RPMI7951 (cell line): ENCODE results near the gene COL4A2. TPM values are rescaled to one million over a fixed set of nuclear protein-coding genes. Genes with fewer than 3 reads are reported as not detected.

Experiments used
- DNase-seq: peaks from one replicate; pipeline ENCODE4 v3.0.0-alpha.2; 2012; ENCODE audit warnings: low read depth
- total RNA-seq: library from RNA; depleted of rRNA; stranded (reverse); fragments of >200 nt; shearing (Covaris generic); gene quantifications from 2 replicates; pipeline ENCODE4 v1.2.3, GENCODE V29; 2014

Gene COL4A2
- total RNA-seq, 1 experiment from 2014 or later = 181 TPM

- DNase-seq = no peak
These were observed 16.9 kb upstream of the COL4A2 start for GRCh38 chr13:110290153-110290552.

DNA sequence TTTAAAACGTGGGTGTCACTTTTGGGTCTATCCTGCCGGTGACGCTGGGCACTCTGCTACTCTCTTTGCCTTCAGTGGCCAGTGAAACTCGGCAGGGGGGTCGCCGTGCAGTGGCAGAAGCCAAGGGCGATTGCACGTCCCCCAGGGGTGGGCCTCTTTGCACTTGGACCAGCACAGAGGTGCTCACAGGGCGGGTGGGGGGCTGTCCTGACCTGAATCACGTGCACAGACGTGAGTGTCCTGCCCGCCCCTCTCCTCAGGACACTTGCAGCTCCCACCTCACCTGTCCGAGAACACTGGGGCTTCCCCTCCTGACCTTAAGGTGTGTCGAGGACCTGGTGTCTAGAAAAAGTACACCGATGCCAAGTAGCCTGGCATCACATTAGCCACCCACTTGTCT is 16.3 kb upstream of the COL4A2 start:
- DNase-seq = no peak

DNA sequence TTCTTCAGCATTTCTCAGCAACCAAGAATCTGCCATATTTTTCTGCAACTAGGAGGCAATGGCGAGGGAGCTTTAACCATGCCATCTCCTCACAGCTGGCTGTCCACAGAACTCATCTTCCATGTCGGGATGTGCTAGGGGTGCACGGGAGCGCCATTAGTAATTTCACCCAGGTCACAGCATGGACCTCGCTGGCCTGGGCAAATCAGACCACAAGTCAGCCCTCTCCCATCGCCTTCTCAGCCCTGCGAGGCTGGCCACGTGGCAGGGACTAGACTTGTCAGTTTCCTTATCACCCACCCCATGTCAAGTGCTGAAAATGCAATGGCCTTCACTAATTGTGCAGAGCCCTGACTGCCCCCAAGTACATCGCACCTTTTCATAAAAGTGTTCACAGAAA is 15.8 kb upstream of the COL4A2 start:
- no peak for DNase-seq

GRCh38 chr13:110293037-110293436 is 14.0 kb upstream of the COL4A2 start:
- no peak for DNase-seq

- no peak for DNase-seq
These were observed 13.4 kb upstream of the COL4A2 start for GRCh38 chr13:110293649-110294048.

- peak; percentile 24 for DNase-seq
These were observed 12.9 kb upstream of the COL4A2 start for GRCh38 chr13:110294146-110294545.

DNA sequence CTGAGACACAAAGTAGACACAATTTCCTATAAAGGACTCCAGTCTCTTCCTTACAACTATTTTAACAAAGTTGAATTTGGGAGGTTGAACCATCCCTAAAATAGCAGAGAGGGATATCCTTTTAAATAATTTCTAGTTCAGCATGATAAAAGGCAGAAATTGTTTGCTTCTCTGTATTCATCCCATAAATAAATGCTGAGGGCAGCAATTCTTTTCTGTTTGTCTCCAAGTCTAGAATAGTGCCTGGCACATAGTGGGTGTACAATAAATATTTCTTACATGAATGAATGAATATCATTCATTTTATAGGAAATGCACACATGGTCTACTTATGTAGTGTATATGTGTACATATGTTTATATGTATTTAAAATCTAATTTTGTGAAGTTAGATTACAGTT is 12.5 kb upstream of the COL4A2 start:
- DNase-seq = no peak

DNA sequence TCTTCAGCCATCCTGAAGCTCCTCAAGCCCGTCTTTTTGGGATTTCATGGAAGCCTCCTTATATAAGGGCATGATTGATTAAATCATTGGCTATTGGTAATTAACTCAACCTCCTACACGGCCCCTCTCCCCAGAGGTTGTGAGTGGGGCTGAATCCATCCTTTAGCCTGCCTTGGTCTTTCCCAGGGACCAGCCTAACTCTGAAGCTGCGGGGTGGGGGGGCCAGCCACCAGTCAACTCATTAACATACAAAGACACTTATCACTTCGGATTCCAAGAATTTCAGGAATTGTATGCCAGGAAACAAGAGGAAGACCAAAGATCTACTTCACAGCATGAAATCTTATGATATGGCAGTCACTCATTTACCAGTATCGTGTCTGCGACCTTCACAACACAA is 10.1 kb upstream of the COL4A2 start:
- DNase-seq = no peak

DNA sequence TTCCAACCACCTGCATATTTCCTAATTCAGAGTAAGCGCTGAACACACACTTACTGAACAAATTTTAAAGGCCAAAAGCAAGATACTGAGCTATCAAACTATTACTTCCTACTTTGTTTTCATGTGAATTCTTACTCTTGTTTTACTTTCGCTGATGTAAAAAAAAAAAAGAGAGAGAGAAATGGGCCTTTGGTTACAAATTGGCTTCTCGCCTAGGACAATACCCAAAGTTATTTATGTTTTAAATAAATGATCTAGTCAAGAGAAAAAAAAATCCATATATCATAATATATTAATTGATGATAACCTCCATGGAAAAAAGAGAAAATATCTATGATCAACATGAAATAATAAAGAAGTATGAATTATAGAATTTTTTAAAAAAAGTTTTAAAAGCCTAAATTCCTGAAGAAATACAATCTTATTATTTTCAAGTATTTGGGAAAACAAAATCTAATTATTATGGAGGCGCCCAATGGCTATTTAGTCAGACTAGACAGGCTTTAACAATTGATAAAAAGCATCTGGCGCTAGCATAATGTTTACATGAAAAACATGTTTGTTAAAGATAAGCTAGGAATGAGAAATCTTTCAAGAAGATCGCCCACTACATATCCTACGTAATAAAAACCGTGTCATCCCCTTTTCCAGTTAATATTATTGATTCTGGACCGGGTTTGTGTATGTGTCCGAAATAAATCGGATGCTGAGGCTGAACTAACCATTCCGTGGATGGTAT is 9.1 kb upstream of the COL4A2 start:
- no peak for DNase-seq

DNA sequence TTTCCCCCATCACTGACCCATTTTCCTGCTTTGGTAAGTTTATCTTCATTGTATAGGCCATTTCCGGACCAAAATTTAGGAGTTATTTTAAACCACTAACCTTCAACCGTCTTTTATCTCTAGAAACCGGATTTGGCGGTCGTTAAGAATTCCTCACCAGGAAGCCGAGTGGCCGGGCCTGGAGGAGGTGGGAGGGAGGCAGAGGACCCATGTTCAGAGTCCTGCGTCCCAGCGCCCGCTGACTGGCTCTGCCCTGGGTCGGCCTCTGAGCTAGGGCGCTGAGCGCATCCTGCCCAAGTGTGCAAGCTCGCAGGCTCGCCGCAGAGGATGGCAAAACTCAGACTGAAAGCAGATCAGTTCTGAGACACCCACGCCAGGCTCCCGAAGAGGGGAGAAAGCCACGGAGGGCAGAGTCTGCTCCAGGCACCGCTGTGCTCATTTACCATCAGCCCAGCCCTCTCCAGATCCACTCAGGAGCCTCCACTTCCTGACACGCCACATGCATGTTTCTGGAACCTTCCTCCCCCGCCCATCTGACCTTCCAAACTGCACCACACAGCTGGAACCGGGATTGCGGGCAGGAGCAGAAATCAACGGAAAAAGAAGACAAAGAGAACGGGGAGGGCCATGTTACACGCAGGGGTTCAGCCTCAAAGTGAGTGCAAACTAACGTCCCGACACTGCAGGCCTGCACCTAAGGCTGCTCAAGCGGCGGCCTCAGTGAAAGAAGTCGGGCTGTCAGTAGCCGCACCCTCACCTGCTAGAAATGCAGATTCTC is 8.4 kb upstream of the COL4A2 start:
- DNase-seq = no peak

GRCh38 chr13:110299283-110299840 is 7.7 kb upstream of the COL4A2 start:
- no peak for DNase-seq

DNA sequence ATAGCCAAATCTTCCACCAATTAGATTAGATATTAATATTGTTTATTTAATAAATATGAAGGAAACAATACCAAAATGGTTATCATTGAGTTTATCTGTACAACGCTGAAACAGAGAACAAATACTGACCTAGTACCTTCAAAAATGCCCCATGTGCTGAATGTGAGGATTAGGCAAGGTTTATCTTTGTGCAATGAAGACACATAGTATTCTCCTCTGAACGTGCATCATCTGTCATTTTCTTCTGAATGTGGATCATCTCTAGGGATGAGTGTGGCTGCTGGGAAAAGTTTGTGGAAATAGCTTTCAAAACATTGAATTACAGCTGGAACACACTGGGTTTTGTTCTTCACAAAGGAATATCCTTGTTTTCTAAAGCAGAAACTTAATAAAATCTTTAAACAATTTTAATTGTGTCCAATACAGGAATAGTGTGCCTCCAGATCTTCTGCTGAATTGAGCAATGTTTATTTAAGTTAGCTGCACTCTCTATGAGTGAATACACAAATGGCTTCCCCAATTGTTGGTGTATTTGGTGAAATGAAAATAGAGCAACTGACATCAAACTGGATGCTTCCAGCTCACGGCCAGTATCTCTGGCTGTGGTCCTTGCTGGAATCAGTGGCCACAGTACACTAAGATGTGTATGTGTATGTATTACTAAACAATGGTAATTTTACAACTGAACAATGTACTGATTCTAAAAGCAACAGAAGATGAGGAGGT is 6.8 kb upstream of the COL4A2 start:
- no peak for DNase-seq

GRCh38 chr13:110301083-110301482 is 6.0 kb upstream of the COL4A2 start:
- no peak for DNase-seq

DNA sequence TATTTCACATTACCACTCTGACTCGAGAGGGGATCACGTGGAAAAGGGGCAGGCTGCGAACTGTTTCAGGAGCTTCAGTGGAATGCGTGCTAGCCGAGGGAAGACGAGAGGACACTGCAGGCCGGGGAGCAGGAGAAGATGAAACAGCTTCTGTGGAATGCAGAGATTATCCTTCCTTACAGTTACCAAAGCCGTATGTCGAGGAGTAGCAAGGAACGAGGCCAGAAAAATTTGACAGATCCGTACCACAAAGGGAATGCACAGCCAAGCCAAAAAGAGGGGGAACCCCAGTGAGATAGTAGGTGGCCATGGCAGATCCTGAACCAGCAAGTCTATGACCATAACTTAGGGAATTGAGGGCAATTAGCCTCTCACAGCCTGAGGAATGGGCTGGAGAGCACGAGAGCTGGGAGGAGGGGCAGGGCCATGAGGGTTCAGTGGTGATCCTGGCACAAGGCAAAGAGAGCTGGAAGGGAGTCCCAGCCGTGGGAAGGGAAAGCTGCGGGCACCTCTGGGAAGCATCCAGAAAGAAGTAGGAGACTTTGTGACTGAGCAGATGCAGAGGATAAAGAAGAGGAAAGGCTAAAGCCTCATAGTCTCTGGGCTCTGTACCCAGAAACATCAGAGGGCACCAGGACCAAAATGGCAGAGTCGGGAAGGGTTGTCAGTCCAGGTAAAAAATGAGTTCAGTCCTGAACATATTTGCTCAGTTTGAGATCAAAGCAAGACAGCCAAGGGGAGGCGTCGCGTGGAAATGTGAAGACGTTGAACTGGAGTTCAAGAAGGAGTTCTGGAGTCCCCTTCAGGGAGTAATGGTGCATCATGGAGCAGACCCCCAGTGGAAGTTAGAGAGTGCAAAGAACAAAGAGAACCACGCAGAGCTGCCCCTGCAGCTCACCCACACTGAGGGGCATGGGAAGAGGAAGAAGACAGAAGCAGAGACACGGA is 5.2 kb upstream of the COL4A2 start:
- DNase-seq = no peak

- no peak for DNase-seq
These were observed 4.1 kb upstream of the COL4A2 start for GRCh38 chr13:110302997-110303396.

- DNase-seq = no peak
These were observed 3.4 kb upstream of the COL4A2 start for GRCh38 chr13:110303644-110304043.

- peak; percentile 40 for DNase-seq
These were observed 2.8 kb upstream of the COL4A2 start for GRCh38 chr13:110304256-110304655.

GRCh38 chr13:110305001-110305400 is 2.1 kb upstream of the COL4A2 start:
- no peak for DNase-seq

DNA sequence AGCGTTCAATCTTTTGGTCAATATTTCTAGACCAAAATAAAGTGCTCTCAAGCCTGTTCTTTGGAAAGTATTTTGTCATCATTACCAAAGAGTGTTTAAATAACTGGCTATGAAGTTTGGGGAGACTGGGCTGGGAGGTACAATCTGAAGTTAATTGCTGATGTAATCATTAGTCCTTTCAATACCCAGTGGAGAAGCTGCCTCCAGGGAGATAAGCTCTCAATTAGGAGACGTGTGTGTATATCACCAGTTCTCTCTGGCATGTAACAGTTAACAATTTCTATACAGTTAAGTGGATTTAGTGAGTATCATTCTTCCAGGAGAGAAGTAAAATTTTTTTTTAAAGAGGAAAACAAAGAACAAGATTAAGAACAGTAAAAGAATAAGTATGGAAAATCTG is 1.5 kb upstream of the COL4A2 start:
- DNase-seq = no peak

DNA sequence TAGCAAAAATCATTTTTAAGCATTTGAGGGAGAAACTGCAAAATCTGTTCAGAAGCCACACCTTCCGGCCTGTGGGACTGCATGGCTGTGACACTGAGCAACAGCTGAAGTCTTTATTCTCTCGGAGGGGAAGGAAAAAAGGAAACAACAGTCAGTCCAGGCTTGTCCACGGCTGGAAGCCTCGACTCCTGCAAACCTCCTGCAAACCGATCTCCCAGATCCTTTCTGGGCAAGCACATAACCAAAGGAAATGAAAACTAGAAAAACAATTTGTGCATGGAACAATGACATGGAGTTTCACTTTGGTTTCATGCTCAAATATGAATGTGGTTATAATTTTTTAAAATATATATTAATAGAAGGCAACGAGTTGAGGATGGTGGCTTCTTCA is 1.1 kb upstream of the COL4A2 start:
- DNase-seq = peak; percentile 54

DNA sequence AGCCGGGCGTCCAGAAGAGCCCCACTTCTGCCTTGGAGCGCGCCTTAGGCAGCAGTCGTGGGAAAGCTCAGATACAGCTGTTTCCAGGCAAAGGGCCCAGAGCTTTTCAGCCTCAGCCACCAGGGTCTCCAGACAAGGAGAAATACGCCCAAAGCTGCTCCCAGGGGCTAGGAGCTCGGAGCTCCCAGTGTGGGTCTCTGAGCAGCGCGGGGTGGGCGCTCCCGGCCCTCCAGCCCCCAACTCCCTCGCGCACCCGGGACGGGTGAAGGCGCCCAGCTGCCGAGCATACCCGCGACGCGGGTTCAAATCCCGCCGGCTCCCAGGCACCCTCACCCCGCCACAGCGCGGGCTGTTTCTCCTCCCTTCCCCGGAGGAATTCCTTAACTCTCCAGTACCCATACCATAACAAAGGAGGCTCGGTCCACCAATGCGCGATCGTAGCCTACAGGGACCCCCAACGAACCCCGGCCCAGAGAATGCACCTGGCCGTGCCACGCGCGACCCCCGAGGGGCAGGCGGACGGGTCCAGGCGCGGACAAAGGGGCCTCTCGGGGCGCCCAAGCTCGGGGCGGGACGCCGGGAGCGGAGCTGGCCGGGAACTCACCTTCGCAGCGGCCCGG is 634 bp upstream of the COL4A2 start:
- DNase-seq = peak; percentile 48
